Sigmoid colon (tissue), 4 donors: ENCODE results near the gene IPCEF1.

Experiments used
- CTCF ChIP-seq, 4 experiments: fragments of 450-650 bp in 3 of 4; fragments of 200-600 bp in 1 of 4; IDR thresholded peaks; one replicate each; pipeline ENCODE4 v1.5.1; 2016 to 2019; ENCODE audit warnings: antibody characterized with exemption in 4 of 4, mild to moderate bottlenecking in 3 of 4, moderate library complexity in 2 of 4
- POLR2AphosphoS5 ChIP-seq, 4 donors: sonication (generic); formaldehyde crosslinking; IDR thresholded peaks; one replicate each; pipeline ENCODE4 v1.6.1; 2017; ENCODE audit warnings: antibody characterized with exemption in 4 of 4

- TF ChIP-seq CTCF (IDR thresholded peaks at IDR 0.05) (no peak), POLR2AphosphoS5 (IDR thresholded peaks at IDR 0.05) (no peak)
Measured at GRCh38 chr6:154157706-154158105, 198.9 kb downstream of the IPCEF1 start.
